A549 (cell line): ENCODE results near the gene LSM10. TPM values are rescaled to one million over a fixed set of nuclear protein-coding genes. Genes with fewer than 3 reads are reported as not detected.
A peak's percentile ranks its signal among the peaks of the same experiment; 100 is the strongest.

Experiments
- ATAC-seq, 2 experiments: fragments of 200-7000 bp in 1 of 2; fragments of >200 bp in 1 of 2; cut with Nextera tagmentation in 1 of 2; cut with Tn5 transposase in 1 of 2; 3 replicates each; pipeline versions ENCODE4 v1.8.0 to v1.9.1; 2018 to 2020; ENCODE audit warnings: mild to moderate bottlenecking in 1 of 2, moderate library complexity in 1 of 2
- CTCF ChIA-PET: fragments of 300-600 bp; sonication (Branson Sonifier 250); formaldehyde crosslinking; extraction: SDS; loops from one replicate; lab custom pipeline; 2021; ENCODE audit warnings: antibody characterized with exemption, inconsistent platforms; lab: Yijun Ruan, JAX
- POLR2A ChIA-PET: fragments of 350-600 bp; formaldehyde crosslinking; extraction: SDS; loops from one replicate; lab custom pipeline; 2021; ENCODE audit warnings: antibody characterized with exemption, inconsistent platforms; lab: Yijun Ruan, JAX
- DNase-seq, 2 experiments: peaks; one replicate each; pipeline versions ENCODE4 v3.0.0 to v3.0.0-alpha.2; 2011 to 2016; ENCODE audit warnings: low read depth in 1 of 2, low spot score in 1 of 2
- FAIRE-seq: peaks from 2 replicates; lab custom pipeline; 2011; peaks lifted over from hg19 to GRCh38; lab: Jason Lieb, UNC
- H3K27ac ChIP-seq, 2 experiments: fragments of >200 bp; sonication (Bioruptor Twin); formaldehyde crosslinking; 3 replicates each; pipeline ENCODE4 v1.5.1; 2016 to 2017
- H3K4me1 ChIP-seq: fragments of >200 bp; sonication (Bioruptor Twin); formaldehyde crosslinking; 3 replicates; pipeline ENCODE4 v1.6.1; 2016
- H3K4me2 ChIP-seq: fragments of >200 bp; sonication (Bioruptor Twin); formaldehyde crosslinking; 3 replicates; pipeline ENCODE4 v1.6.1; 2016
- H3K4me3 ChIP-seq: fragments of >200 bp; sonication (Bioruptor Twin); formaldehyde crosslinking; 3 replicates; pipeline ENCODE4 v1.5.1; 2016
- H3K9me3 ChIP-seq: fragments of >200 bp; sonication (Bioruptor Twin); formaldehyde crosslinking; 3 replicates; pipeline ENCODE4 v1.6.1; 2016
- BCL3 ChIP-seq: fragments of >200 bp; sonication (Bioruptor Twin); formaldehyde crosslinking; IDR thresholded peaks from 3 replicates; pipeline ENCODE4 v1.6.1; 2016
- CEBPB ChIP-seq, 2 experiments: fragments of >200 bp in 1 of 2; sonication (Bioruptor Twin) in 1 of 2; formaldehyde crosslinking in 1 of 2; IDR thresholded peaks; 2 replicates each; pipeline ENCODE4 v1.6.1; 2012 to 2016
- CHD4 ChIP-seq: fragments of 200-600 bp; sonication (generic); IDR thresholded peaks from 2 replicates; pipeline ENCODE4 v1.6.1; 2016; ENCODE audit warnings: antibody characterized with exemption, mild to moderate bottlenecking, borderline replicate concordance
- CTCF ChIP-seq: fragments of >200 bp; sonication (Bioruptor Twin); formaldehyde crosslinking; IDR thresholded peaks from 3 replicates; pipeline ENCODE4 v1.5.1; 2016
- EHF ChIP-seq: fragments of 250-450 bp; sonication (Bioruptor Pico); IDR thresholded peaks from 2 replicates; pipeline ENCODE4 v1.5.0; 2020; ENCODE audit warnings: mild to moderate bottlenecking
- FOXS1 ChIP-seq: fragments of 250-450 bp; sonication (Bioruptor Pico); IDR thresholded peaks from 2 replicates; pipeline ENCODE4 v1.5.0; 2020; ENCODE audit warnings: mild to moderate bottlenecking, moderate library complexity
- HEYL ChIP-seq: fragments of 250-450 bp; sonication (Bioruptor Pico); IDR thresholded peaks from 2 replicates; pipeline ENCODE4 v1.8.0; 2021; ENCODE audit warnings: mild to moderate bottlenecking, moderate library complexity
- HOXA7 ChIP-seq: fragments of 250-450 bp; sonication (Bioruptor Pico); IDR thresholded peaks from 2 replicates; pipeline ENCODE4 v1.5.0; 2020; ENCODE audit warnings: mild to moderate bottlenecking, moderate library complexity
- HOXB13 ChIP-seq: fragments of 250-450 bp; sonication (Bioruptor Pico); IDR thresholded peaks from 2 replicates; pipeline ENCODE4 v1.5.0; 2020; ENCODE audit warnings: low read depth, mild to moderate bottlenecking, moderate library complexity
- HOXB5 ChIP-seq: fragments of 250-450 bp; sonication (Bioruptor Pico); IDR thresholded peaks from 2 replicates; pipeline ENCODE4 v1.5.0; 2020; ENCODE audit warnings: mild to moderate bottlenecking, moderate library complexity
- KDM5A ChIP-seq: fragments of 200-600 bp; sonication (generic); IDR thresholded peaks from 2 replicates; pipeline ENCODE4 v1.6.1; 2016; ENCODE audit warnings: antibody characterized with exemption, mild to moderate bottlenecking
- MAZ ChIP-seq: fragments of 150-350 bp; IDR thresholded peaks from 2 replicates; pipeline ENCODE4 v1.6.1; 2014; ENCODE audit warnings: antibody characterized with exemption, low read depth, low read length, borderline replicate concordance
- NPAS2 ChIP-seq: fragments of 250-450 bp; sonication (Bioruptor Pico); IDR thresholded peaks from 2 replicates; pipeline ENCODE4 v1.8.0; 2022; ENCODE audit warnings: mild to moderate bottlenecking, moderate library complexity, borderline replicate concordance
- PHF8 ChIP-seq: fragments of 200-600 bp; sonication (generic); IDR thresholded peaks from 2 replicates; pipeline ENCODE4 v1.6.1; 2016; ENCODE audit warnings: low read depth, mild to moderate bottlenecking, antibody characterized with exemption, moderate library complexity, borderline replicate concordance
- POLR2A ChIP-seq: IDR thresholded peaks from 2 replicates; pipeline ENCODE4 v1.6.1; 2012; ENCODE audit warnings: mild to moderate bottlenecking, low read length
- RARB ChIP-seq: fragments of 250-450 bp; sonication (Bioruptor Pico); IDR thresholded peaks from 2 replicates; pipeline ENCODE4 v1.8.0; 2021; ENCODE audit warnings: mild to moderate bottlenecking, moderate library complexity
- ZFP36 ChIP-seq: fragments of 450-650 bp; IDR thresholded peaks from 2 replicates; pipeline ENCODE4 v1.6.1; 2014; ENCODE audit warnings: borderline replicate concordance; ENCODE audit not compliant: partially characterized antibody
- ZNF302 ChIP-seq: fragments of 250-450 bp; sonication (Bioruptor Pico); IDR thresholded peaks from 2 replicates; pipeline ENCODE4 v1.9.0; 2021; ENCODE audit warnings: inconsistent platforms, mild to moderate bottlenecking, moderate library complexity
- WGBS: methylation state at CpG from one replicate; pipeline ENCODE4 v1.1.6; 2017; ENCODE audit errors: missing lambda C conversion rate; 5-methylcytosine and 5-hydroxymethylcytosine counted together
- polyA plus RNA-seq, 4 experiments: library from polyadenylated mRNA; depleted of rRNA in 3 of 4; stranded (reverse); fragments of >200 nt; fragmentation: RNase III in 1 of 4; extraction: RNeasy Plus Mini Kit Qiagen cat#74134 plus additional on column Dnase treatment in 1 of 4; gene quantifications; 2 replicates in 3 of 4; 3 replicates in 1 of 4; pipeline ENCODE4 v1.2.3, GENCODE V29; 2011 to 2017
- TF ChIP-seq, protein P1 (sequence below): IDR thresholded peaks from 2 replicates; pipeline ENCODE4 v1.6.1; 2012
- TF ChIP-seq, protein P2 (sequence below): fragments of 450-650 bp; IDR thresholded peaks from 2 replicates; pipeline ENCODE4 v1.6.1; 2014; ENCODE audit warnings: antibody characterized with exemption
- TF ChIP-seq, protein P3 (sequence below): fragments of 250-450 bp; sonication (Bioruptor Pico); IDR thresholded peaks from 2 replicates; pipeline ENCODE4 v1.5.0; 2020; ENCODE audit warnings: low read depth, mild to moderate bottlenecking, moderate library complexity

LSM10 gene
- polyA plus RNA-seq, 2 of the 4 experiments (the other 2 are of a cell fraction) = 40.7 to 44.3 TPM

GRCh38 chr1:36414384-36414783 is 16.7 kb upstream of the LSM10 start:
- Histone ChIP-seq H3K4me3 (no peak overlapping the region), H3K4me1 (no peaks in the 10 kb centered on the region), H3K9me3 (no peaks in the 10 kb centered on the region), H3K27ac (no peak overlapping the region), H3K4me2 (no peak overlapping the region)
- DNase-seq (no peak), ATAC-seq (no peak), FAIRE-seq (no peak)
- POLR2A ChIA-PET = no interaction called here
- no peak for TF ChIP-seq HEYL (CRISPR knock-in tag)
- TF ChIP-seq, protein P1, sequence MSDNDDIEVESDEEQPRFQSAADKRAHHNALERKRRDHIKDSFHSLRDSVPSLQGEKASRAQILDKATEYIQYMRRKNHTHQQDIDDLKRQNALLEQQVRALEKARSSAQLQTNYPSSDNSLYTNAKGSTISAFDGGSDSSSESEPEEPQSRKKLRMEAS = no peak
- TF ChIP-seq ZFP36 = no peak
- TF ChIP-seq NPAS2 (CRISPR knock-in tag) = no peak
- TF ChIP-seq KDM5A = no peak
- no peak for TF ChIP-seq HOXB5 (CRISPR knock-in tag)
- TF ChIP-seq MAZ = no peak
- TF ChIP-seq RARB = no peak
- no peak for TF ChIP-seq CTCF
- TF ChIP-seq FOXS1 (CRISPR knock-in tag) = no peak
- TF ChIP-seq, protein P2, sequence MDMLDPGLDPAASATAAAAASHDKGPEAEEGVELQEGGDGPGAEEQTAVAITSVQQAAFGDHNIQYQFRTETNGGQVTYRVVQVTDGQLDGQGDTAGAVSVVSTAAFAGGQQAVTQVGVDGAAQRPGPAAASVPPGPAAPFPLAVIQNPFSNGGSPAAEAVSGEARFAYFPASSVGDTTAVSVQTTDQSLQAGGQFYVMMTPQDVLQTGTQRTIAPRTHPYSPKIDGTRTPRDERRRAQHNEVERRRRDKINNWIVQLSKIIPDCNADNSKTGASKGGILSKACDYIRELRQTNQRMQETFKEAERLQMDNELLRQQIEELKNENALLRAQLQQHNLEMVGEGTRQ = no peak
- 84% methylated on average over 4 of the region's 4 CpGs for WGBS
- CTCF ChIA-PET = interaction anchor here (1.3 to 6.8 kb wide), 3 partner anchors 8 to 227 kb away, joined by 4 to 37 read pairs (median 4); no protein-coding TSS in a partner anchor

- no peak overlapping the region for H3K4me2 ChIP-seq
- no peaks in the 10 kb centered on the region for H3K9me3 ChIP-seq
- peak in 1 of 2 experiments; percentile 74; a peak in 3 of 6 replicates for ATAC-seq
- DNase-seq = peak in 1 of 2 experiments; percentile 30
- ChIA-PET POLR2A (no interaction called here), CTCF (interaction anchor here (0.6 to 6.8 kb wide), 5 partner anchors 8 to 145 kb away, joined by 3 to 37 read pairs (median 3); partner anchors contain the start of gene LSM10)
- TF ChIP-seq MAZ = no peak
- no peak for TF ChIP-seq HOXB13 (CRISPR knock-in tag)
- no peak for TF ChIP-seq CHD4
- TF ChIP-seq ZNF302 (CRISPR knock-in tag) = no peak
- TF ChIP-seq, protein P3, sequence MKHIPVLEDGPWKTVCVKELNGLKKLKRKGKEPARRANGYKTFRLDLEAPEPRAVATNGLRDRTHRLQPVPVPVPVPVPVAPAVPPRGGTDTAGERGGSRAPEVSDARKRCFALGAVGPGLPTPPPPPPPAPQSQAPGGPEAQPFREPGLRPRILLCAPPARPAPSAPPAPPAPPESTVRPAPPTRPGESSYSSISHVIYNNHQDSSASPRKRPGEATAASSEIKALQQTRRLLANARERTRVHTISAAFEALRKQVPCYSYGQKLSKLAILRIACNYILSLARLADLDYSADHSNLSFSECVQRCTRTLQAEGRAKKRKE (CRISPR knock-in tag) = no peak
- no peak for TF ChIP-seq CEBPB (IDR thresholded peaks at IDR 0.05)
- no peak for TF ChIP-seq EHF (CRISPR knock-in tag)
- no peak for TF ChIP-seq BCL3
- TF ChIP-seq POLR2A = no peak
- no peak for TF ChIP-seq PHF8
- TF ChIP-seq HOXA7 = no peak
- WGBS = 44% methylated on average over 11 of the region's 11 CpGs
- FAIRE-seq = no peak
- no peaks in the 10 kb centered on the region for H3K4me1 ChIP-seq
- H3K27ac ChIP-seq = no peak overlapping the region
- no peak overlapping the region for H3K4me3 ChIP-seq
Observed at GRCh38 chr1:36411674-36412648, 14.3 kb upstream of the LSM10 start.
